Measurements from ENCODE around the gene MEI4. TPM values are rescaled to one million over a fixed set of nuclear protein-coding genes. Genes with fewer than 3 reads are reported as not detected.

Gene MEI4
- total RNA-seq, 4 donors from 2014 or later, result 0.67 to 5.8 (median 3.8) TPM

DNA sequence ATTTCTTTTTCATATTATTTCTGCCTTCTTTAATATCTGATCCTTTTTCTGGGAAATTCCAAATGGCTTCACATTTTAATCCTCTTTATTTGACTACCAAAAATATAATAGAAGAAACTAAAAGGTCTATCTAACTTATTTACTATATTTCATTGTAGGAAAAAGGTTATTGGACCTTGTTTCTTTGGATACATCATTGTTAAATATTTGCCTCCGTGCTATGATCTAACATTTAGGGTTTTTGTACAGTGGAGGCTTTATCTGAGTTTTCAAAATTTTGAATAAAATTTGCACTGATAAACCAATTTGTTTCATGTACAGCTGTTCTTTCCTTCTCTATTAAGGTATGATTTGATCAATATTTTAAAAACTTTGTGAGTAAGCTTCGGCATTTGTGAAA is 109.5 kb downstream of the MEI4 start:
- no peak for DNase-seq
- H3K27ac ChIP-seq, result no peak overlapping the region
- no peaks in the 10 kb centered on the region for H3K9me3 ChIP-seq
- H3K4me3 ChIP-seq (replicated peaks in 1 of 3), result no peak overlapping the region
- no peaks in the 10 kb centered on the region for H3K4me1 ChIP-seq
- H3K27me3 ChIP-seq, result no peaks in the 10 kb centered on the region
- TF ChIP-seq, protein P1, sequence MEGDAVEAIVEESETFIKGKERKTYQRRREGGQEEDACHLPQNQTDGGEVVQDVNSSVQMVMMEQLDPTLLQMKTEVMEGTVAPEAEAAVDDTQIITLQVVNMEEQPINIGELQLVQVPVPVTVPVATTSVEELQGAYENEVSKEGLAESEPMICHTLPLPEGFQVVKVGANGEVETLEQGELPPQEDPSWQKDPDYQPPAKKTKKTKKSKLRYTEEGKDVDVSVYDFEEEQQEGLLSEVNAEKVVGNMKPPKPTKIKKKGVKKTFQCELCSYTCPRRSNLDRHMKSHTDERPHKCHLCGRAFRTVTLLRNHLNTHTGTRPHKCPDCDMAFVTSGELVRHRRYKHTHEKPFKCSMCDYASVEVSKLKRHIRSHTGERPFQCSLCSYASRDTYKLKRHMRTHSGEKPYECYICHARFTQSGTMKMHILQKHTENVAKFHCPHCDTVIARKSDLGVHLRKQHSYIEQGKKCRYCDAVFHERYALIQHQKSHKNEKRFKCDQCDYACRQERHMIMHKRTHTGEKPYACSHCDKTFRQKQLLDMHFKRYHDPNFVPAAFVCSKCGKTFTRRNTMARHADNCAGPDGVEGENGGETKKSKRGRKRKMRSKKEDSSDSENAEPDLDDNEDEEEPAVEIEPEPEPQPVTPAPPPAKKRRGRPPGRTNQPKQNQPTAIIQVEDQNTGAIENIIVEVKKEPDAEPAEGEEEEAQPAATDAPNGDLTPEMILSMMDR (IDR thresholded peaks at IDR 0.05), result no peak
- no peak for TF ChIP-seq POLR2A (IDR thresholded peaks at IDR 0.05)
- 93 to 96% methylated on average over 2 of the region's 2 CpGs for WGBS, 2 donors
- intact Hi-C loops (cut with DNase I), result no loop called here
- H3K36me3 ChIP-seq, result no peaks in the 10 kb centered on the region

DNA sequence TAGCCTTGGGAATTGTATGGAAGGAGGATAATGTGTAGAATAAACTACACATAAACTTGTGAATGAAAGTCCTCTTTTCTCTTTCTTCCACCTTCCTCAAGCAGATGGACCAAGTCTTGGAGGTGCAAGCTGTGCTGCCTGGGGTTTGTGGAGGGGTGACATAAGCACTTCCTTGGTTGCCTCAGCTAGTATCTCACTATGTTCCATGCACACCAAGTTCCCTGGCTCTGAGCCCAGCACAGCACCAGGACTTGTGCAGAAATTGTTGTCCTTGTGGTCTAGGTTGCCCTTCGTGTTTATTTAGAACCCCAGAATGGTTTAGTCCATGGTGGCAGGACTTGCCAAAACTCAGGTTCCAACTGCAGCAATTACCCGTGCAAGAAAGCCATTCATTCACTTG is 110.3 kb downstream of the MEI4 start:
- 85 to 90% methylated on average over 2 of the region's 2 CpGs for WGBS, 2 donors
- Histone ChIP-seq H3K27ac (no peak overlapping the region), H3K4me1 (no peaks in the 10 kb centered on the region), H3K27me3 (no peaks in the 10 kb centered on the region), H3K36me3 (no peaks in the 10 kb centered on the region), H3K4me3 (replicated peaks in 1 of 3) (no peak overlapping the region), H3K9me3 (no peaks in the 10 kb centered on the region)
- DNase-seq, result no peak
- TF ChIP-seq POLR2A (IDR thresholded peaks at IDR 0.05), result no peak
- intact Hi-C loops (cut with DNase I), result no loop called here

DNA sequence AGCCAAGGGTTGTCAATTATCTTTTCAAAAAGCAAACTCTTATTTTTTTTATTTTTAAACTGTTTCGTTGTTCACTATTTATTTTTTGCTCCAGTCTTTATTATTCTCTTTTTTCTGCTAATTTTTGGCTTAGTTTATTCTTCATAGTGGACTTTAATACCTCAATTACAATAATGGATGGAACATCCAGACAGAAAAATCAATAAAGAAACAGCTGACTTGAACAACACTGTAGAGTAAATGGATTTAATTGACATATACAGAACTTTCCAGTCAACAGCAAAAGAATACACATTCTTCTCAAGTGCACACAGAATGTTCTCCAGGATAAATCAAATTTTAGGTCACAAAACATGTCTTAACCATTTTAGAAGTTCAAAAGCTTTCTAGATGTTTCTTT is 111.5 kb downstream of the MEI4 start:
- Histone ChIP-seq H3K27me3 (no peaks in the 10 kb centered on the region), H3K4me1 (no peaks in the 10 kb centered on the region), H3K9me3 (no peaks in the 10 kb centered on the region), H3K4me3 (replicated peaks in 1 of 3) (no peak overlapping the region), H3K36me3 (no peaks in the 10 kb centered on the region), H3K27ac (no peak overlapping the region)
- DNase-seq, result no peak
- intact Hi-C loops (cut with DNase I), result no loop called here
- 90 to 92% methylated on average over 1 of the region's 1 CpG for WGBS, 2 donors
- TF ChIP-seq, protein P1 (IDR thresholded peaks at IDR 0.05), result no peak
- TF ChIP-seq POLR2A (IDR thresholded peaks at IDR 0.05), result no peak

DNA sequence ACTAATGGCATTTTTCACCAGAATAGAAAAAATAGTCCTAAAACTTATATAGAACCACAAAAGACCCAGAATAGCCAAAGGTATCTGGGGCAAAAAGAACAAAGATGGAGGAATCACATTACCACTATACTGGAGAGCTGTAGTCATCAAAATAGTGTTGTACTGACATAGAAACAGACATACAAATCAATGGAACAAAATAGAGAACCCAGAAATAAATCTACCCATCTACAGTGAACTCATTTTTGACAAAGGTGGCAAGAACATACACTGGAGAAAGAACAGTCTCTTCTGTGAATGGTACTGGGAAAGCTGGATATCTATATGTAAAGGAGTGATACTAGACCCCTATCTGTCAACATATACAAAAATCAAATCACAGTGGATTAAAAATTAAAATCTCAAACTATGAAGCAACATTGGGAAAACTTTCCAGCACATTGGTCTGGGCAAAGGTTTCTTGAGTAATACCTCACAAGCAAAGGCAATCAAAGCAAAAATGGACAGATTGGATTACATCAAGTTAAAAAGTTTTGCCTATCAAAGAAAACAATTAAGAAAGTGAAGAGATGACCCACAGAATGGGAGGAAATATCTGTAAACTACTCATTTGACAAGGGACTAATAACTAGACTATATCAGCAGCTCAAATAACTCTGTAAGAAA is 120.5 kb downstream of the MEI4 start:
- no peak overlapping the region for H3K27ac ChIP-seq
- H3K4me3 ChIP-seq (replicated peaks in 1 of 3), result no peak overlapping the region
- DNase-seq, result no peak
- no peaks in the 10 kb centered on the region for H3K36me3 ChIP-seq
- no peaks in the 10 kb centered on the region for H3K27me3 ChIP-seq
- H3K4me1 ChIP-seq, result no peaks in the 10 kb centered on the region
- TF ChIP-seq, protein P1 (IDR thresholded peaks at IDR 0.05), result no peak
- no peak for TF ChIP-seq POLR2A (IDR thresholded peaks at IDR 0.05)
- intact Hi-C loops (cut with DNase I), result no loop called here
- no peaks in the 10 kb centered on the region for H3K9me3 ChIP-seq

DNA sequence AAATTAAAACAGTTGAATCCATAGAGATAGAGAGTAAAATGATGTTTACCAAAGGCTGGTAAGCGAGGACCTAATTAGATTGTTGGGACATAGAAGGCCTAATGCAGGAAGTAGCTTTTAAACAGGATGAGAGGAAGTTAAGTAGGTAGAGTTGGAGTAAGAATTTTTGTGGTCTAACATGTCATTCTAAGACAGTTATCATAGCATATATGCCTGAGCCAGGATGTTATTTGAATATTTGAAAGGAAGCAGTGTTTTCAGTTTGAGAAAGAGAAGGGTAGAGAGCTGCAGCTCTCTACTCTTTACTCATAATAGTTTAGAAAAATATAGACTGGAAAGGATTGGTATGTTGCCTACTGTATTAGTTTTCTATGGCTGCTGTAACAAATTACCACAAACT is 121.6 kb downstream of the MEI4 start:
- Histone ChIP-seq H3K36me3 (no peaks in the 10 kb centered on the region), H3K27me3 (no peaks in the 10 kb centered on the region), H3K4me3 (replicated peaks in 1 of 3) (no peak overlapping the region), H3K9me3 (no peaks in the 10 kb centered on the region), H3K4me1 (no peaks in the 10 kb centered on the region), H3K27ac (no peak overlapping the region)
- intact Hi-C loops (cut with DNase I), result no loop called here
- TF ChIP-seq, protein P1 (IDR thresholded peaks at IDR 0.05), result no peak
- TF ChIP-seq POLR2A (IDR thresholded peaks at IDR 0.05), result no peak
- WGBS, 2 donors, result 76 to 85% methylated on average over 1 of the region's 1 CpG
- DNase-seq, result no peak

Measured in thyroid gland (tissue), 4 donors.